Measurements from ENCODE around the gene CDKAL1.

CDKAL1 gene

GRCh38 chr6:20933057-20933788, 399.0 kb downstream of the CDKAL1 start:
- DNase-seq: no peak

- DNase-seq: no peak
Measured at GRCh38 chr6:20936949-20937348, 402.7 kb downstream of the CDKAL1 start.

- no peak for DNase-seq
Measured at GRCh38 chr6:20939161-20939775, 405.0 kb downstream of the CDKAL1 start.

GRCh38 chr6:20943040-20943627, 408.9 kb downstream of the CDKAL1 start:
- no peak for DNase-seq

- DNase-seq: no peak
Measured at GRCh38 chr6:20943922-20944321, 409.7 kb downstream of the CDKAL1 start.

GRCh38 chr6:20946022-20946421, 411.8 kb downstream of the CDKAL1 start:
- DNase-seq: no peak

- DNase-seq: no peak
Measured at GRCh38 chr6:20946890-20947289, 412.6 kb downstream of the CDKAL1 start.

- DNase-seq: no peak
Measured at GRCh38 chr6:20947977-20948376, 413.7 kb downstream of the CDKAL1 start.

- no peak for DNase-seq
Measured at GRCh38 chr6:20948556-20948955, 414.3 kb downstream of the CDKAL1 start.

- DNase-seq: no peak
Measured at GRCh38 chr6:20949138-20949537, 414.9 kb downstream of the CDKAL1 start.

- no peak for DNase-seq
Measured at GRCh38 chr6:20952699-20953474, 418.6 kb downstream of the CDKAL1 start.

- DNase-seq: no peak
Measured at GRCh38 chr6:20954315-20954714, 420.1 kb downstream of the CDKAL1 start.

GRCh38 chr6:20955131-20955530, 420.9 kb downstream of the CDKAL1 start:
- DNase-seq: no peak

- no peak for DNase-seq
Measured at GRCh38 chr6:20955751-20956150, 421.5 kb downstream of the CDKAL1 start.

- no peak for DNase-seq
Measured at GRCh38 chr6:20960067-20960466, 425.8 kb downstream of the CDKAL1 start.

GRCh38 chr6:20965276-20965675, 431.0 kb downstream of the CDKAL1 start:
- no peak for DNase-seq

- no peak for DNase-seq
Measured at GRCh38 chr6:20965915-20966314, 431.7 kb downstream of the CDKAL1 start.

- DNase-seq: no peak
Measured at GRCh38 chr6:20969551-20969950, 435.3 kb downstream of the CDKAL1 start.

GRCh38 chr6:20976391-20976918, 442.2 kb downstream of the CDKAL1 start:
- no peak for DNase-seq

GRCh38 chr6:20978151-20978614, 443.9 kb downstream of the CDKAL1 start:
- no peak for DNase-seq

GRCh38 chr6:20979076-20979475, 444.8 kb downstream of the CDKAL1 start:
- DNase-seq: no peak

GRCh38 chr6:20983961-20984360, 449.7 kb downstream of the CDKAL1 start:
- DNase-seq: no peak

- DNase-seq: no peak
Measured at GRCh38 chr6:20985821-20986220, 451.6 kb downstream of the CDKAL1 start.

All from CD4-positive, alpha-beta T cell treated with Interferon gamma for 1 hour (primary cell).